HepG2 (cell line): Measurements from ENCODE around the gene SPACA6. TPM values are rescaled to one million over a fixed set of nuclear protein-coding genes. Genes with fewer than 3 reads are reported as not detected.

ENCODE experiments used
- ATAC-seq: fragments of 200-7000 bp; cut with Tn5 transposase; 3 replicates; pipeline ENCODE4 v1.9.1; 2020; ENCODE audit warnings: mild to moderate bottlenecking, moderate library complexity
- BruUV-seq: library from RNA; stranded (reverse); fragments of 400-500 nt; replicated peaks from 2 replicates; lab custom pipeline; 2021; lab: Mats Ljungman, UMichigan
- CTCF ChIA-PET: fragments of 300-600 bp; formaldehyde crosslinking; extraction: SDS; loops from one replicate; lab custom pipeline; 2021; ENCODE audit warnings: low total read pairs, inconsistent platforms, low intra/inter-chr PET ratio; lab: Yijun Ruan, JAX
- POLR2A ChIA-PET: fragments of 350-600 bp; sonication (Branson Sonifier 250); formaldehyde crosslinking; loops from one replicate; lab custom pipeline; 2020; ENCODE audit warnings: antibody characterized with exemption, inconsistent platforms; lab: Yijun Ruan, JAX
- DNase-seq: peaks from one replicate; pipeline ENCODE4 v3.0.0-alpha.2; 2015; ENCODE audit warnings: low spot score
- FAIRE-seq: peaks from 3 replicates; lab custom pipeline; 2011; peaks lifted over from hg19 to GRCh38; lab: Jason Lieb, UNC
- H2AFZ ChIP-seq: one replicate; pipeline ENCODE4 v1.6.1; 2011; ENCODE audit warnings: low read length, inconsistent platforms
- H3K27ac ChIP-seq: fragments of 300-600 bp; 3 replicates; pipeline ENCODE4 v1.8.0; 2011; ENCODE audit warnings: mixed run types, mild to moderate bottlenecking, mixed read lengths, low read length, inconsistent platforms; ENCODE audit not compliant: insufficient read depth; ENCODE audit errors: extremely low read length
- H3K27me3 ChIP-seq, 2 experiments: fragments of 200-600 bp in 1 of 2; 2 replicates in 1 of 2; 3 replicates in 1 of 2; pipeline versions ENCODE4 v1.6.0 to v1.8.0; 2011; ENCODE audit warnings: low read length in 2 of 2, mild to moderate bottlenecking in 2 of 2, moderate library complexity in 2 of 2, inconsistent platforms in 1 of 2; ENCODE audit not compliant: insufficient read depth in 2 of 2, control insufficient read depth in 1 of 2
- H3K36me3 ChIP-seq, 2 experiments: fragments of 200-600 bp in 1 of 2; replicated peaks in 1 of 2; 2 replicates in 1 of 2; 3 replicates in 1 of 2; pipeline versions ENCODE4 v1.5.1 to v1.8.0; 2011; ENCODE audit warnings: low read length in 2 of 2, inconsistent platforms in 1 of 2; ENCODE audit not compliant: insufficient read depth in 2 of 2, control insufficient read depth in 1 of 2
- H3K4me1 ChIP-seq: 2 replicates; pipeline ENCODE4 v1.5.1; 2012; ENCODE audit warnings: low read length, inconsistent platforms; ENCODE audit not compliant: insufficient read depth
- H3K4me2 ChIP-seq: 2 replicates; pipeline ENCODE4 v1.6.0; 2011; ENCODE audit warnings: low read depth, low read length, inconsistent platforms
- H3K4me3 ChIP-seq, 3 experiments: fragments of 200-600 bp in 1 of 3; sonication (generic), shearing (Covaris generic) in 1 of 3; replicated peaks in 1 of 3; 2 replicates each; pipeline ENCODE4 v1.5.1; 2011 to 2016; ENCODE audit warnings: low read length in 3 of 3, inconsistent platforms in 2 of 3, low read depth in 2 of 3, mild to moderate bottlenecking in 2 of 3, control low read depth in 1 of 3, mixed read lengths in 1 of 3; ENCODE audit not compliant: insufficient read depth in 1 of 3
- H3K79me2 ChIP-seq: one replicate; pipeline ENCODE4 v1.6.1; 2011; ENCODE audit warnings: low read length, inconsistent platforms; ENCODE audit not compliant: insufficient read depth
- H3K9ac ChIP-seq: 2 replicates; pipeline ENCODE4 v1.6.0; 2011; ENCODE audit warnings: mild to moderate bottlenecking, low read depth, low read length, inconsistent platforms; ENCODE audit not compliant: insufficient read depth
- H3K9me3 ChIP-seq: 2 replicates; pipeline ENCODE4 v1.5.1; 2012; ENCODE audit warnings: mild to moderate bottlenecking, low read length
- H4K20me1 ChIP-seq: 2 replicates; pipeline ENCODE4 v1.6.0; 2011; ENCODE audit warnings: inconsistent platforms, mild to moderate bottlenecking, low read length, moderate library complexity; ENCODE audit not compliant: insufficient read depth
- FUBP1 ChIP-seq: sonication (generic); formaldehyde crosslinking; IDR thresholded peaks from 2 replicates; pipeline ENCODE4 v1.5.1; 2020; ENCODE audit warnings: missing genetic modification reagents, mild to moderate bottlenecking, borderline replicate concordance
- GLMP ChIP-seq: sonication (generic); formaldehyde crosslinking; IDR thresholded peaks from 2 replicates; pipeline ENCODE4 v1.9.0; 2021; ENCODE audit warnings: missing genetic modification reagents, mild to moderate bottlenecking, borderline replicate concordance
- MXD1 ChIP-seq: sonication (generic); formaldehyde crosslinking; IDR thresholded peaks from 2 replicates; pipeline ENCODE4 v1.4.0; 2020; ENCODE audit warnings: mild to moderate bottlenecking, missing genetic modification reagents
- POLR2AphosphoS5 ChIP-seq: IDR thresholded peaks from 2 replicates; pipeline ENCODE4 v1.6.1; 2012; ENCODE audit warnings: low read depth, low read length
- ZNF350 ChIP-seq: sonication (generic); formaldehyde crosslinking; IDR thresholded peaks from 2 replicates; pipeline ENCODE4 v1.4.0; 2020; ENCODE audit warnings: mild to moderate bottlenecking, low read depth, missing genetic modification reagents, borderline replicate concordance
- ZNF891 ChIP-seq: sonication (generic); formaldehyde crosslinking; IDR thresholded peaks from 2 replicates; pipeline ENCODE4 v1.5.0; 2020; ENCODE audit warnings: mild to moderate bottlenecking, missing genetic modification reagents
- ZSCAN22 ChIP-seq: sonication (generic); formaldehyde crosslinking; IDR thresholded peaks from 2 replicates; pipeline ENCODE4 v1.4.0; 2020; ENCODE audit warnings: mild to moderate bottlenecking, missing genetic modification reagents
- WGBS: methylation state at CpG from one replicate; pipeline ENCODE4 v1.1.6; 2017; ENCODE audit warnings: low lambda C conversion rate; 5-methylcytosine and 5-hydroxymethylcytosine counted together
- in situ Hi-C: cut with HindIII; loops from 2 replicates; pipeline ENCODE4 v1.10.0; 2017; ENCODE audit warnings: low pct_unique_long_range_greater_than_20kb; ENCODE audit not compliant: extremely low pct_ligation_motif_present
- intact Hi-C: fragments of 100-400 bp; cut with micrococcal nuclease; formaldehyde crosslinking; loops from one replicate; pipeline ENCODE4 v1.10.0; 2022; ENCODE audit not compliant: unreplicated experiment
- polyA plus RNA-seq, 8 experiments: library from polyadenylated mRNA; depleted of rRNA in 3 of 8; stranded (reverse) in 7 of 8; unstranded in 1 of 8; fragments of >200 nt; fragmentation: Illumina TruSeq in 4 of 8; extraction: Trizol in 4 of 8; gene quantifications; 2 replicates each; pipeline versions ENCODE4 v1.2.1 to v1.2.3, GENCODE V29; 2011 to 2016; ENCODE audit warnings: low read depth in 4 of 8, missing spikeins in 1 of 8, mixed read lengths in 1 of 8; ENCODE audit not compliant: insufficient read depth in 1 of 8
- total RNA-seq, 5 experiments: library from RNA; depleted of rRNA; stranded (reverse); fragments of >200 nt; fragmentation: Illumina TruSeq; extraction: Trizol; gene quantifications; 2 replicates each; pipeline ENCODE4 v1.2.3, GENCODE V29; 2016; ENCODE audit warnings: low read depth in 1 of 5

The SPACA6 gene
- total and polyA plus RNA-seq, 2 of the 13 experiments (the other 11 are each of a cell fraction or from before 2014, with no cell fraction given) = 1.4 to 2.2 TPM

GRCh38 chr19:51703575-51704515, 10.7 kb downstream of the SPACA6 start (continued):
- TF ChIP-seq ZNF350 = peak; percentile 32; the same call in 1 of the 2 replicates

- in situ Hi-C loops = no loop called here
These were observed 11.5 kb downstream of the SPACA6 start for GRCh38 chr19:51704626-51705025.

More at GRCh38 chr19:51704626-51705025, 11.5 kb downstream of the SPACA6 start:
- no peak for ATAC-seq
- POLR2A ChIA-PET = interaction anchor here (1.0 to 1.8 kb wide), 3 partner anchors 14 to 48 kb away, joined by 4 to 9 read pairs (median 8); no protein-coding TSS in a partner anchor
- no peak overlapping the region for H2AFZ ChIP-seq
- H3K9ac ChIP-seq = peak overlapping the region; percentile 77
- no peaks in the 10 kb centered on the region for H3K9me3 ChIP-seq
- DNase-seq = no peak
- peak overlapping the region; percentile 67 for H3K4me2 ChIP-seq
- H3K36me3 ChIP-seq = no peaks in the 10 kb centered on the region
- WGBS = 56% methylated on average over 4 of the region's 4 CpGs
- intact Hi-C loops = no loop called here
- H3K27ac ChIP-seq = peak overlapping the region; percentile 71
- CTCF ChIA-PET = no interaction called here
- no TSS peak for BruUV-seq
- peak overlapping the region; percentile 66 to 79 (median 68) for H3K4me3 ChIP-seq
- H3K27me3 ChIP-seq = no peaks in the 10 kb centered on the region; a peak in 1 of 5 replicates
- FAIRE-seq = no peak
- H4K20me1 ChIP-seq = no peaks in the 10 kb centered on the region
- 0 out of 2 replicates have a peak, but pooled peaks have one; percentile 3 for TF ChIP-seq MXD1 (CRISPR knock-in tag)
- TF ChIP-seq GLMP (CRISPR knock-in tag) = no peak
- TF ChIP-seq POLR2AphosphoS5 = no peak
- TF ChIP-seq FUBP1 (CRISPR knock-in tag) = no peak
- peak; percentile 81; the same call in 1 of the 2 replicates for TF ChIP-seq ZSCAN22 (CRISPR knock-in tag)
- no peak for TF ChIP-seq ZNF891 (CRISPR knock-in tag)
- no peaks in the 10 kb centered on the region for H3K79me2 ChIP-seq
- H3K4me1 ChIP-seq = peaks cover 6% of the 10 kb centered on the region; the same call in 1 of the 2 replicates
